ENCODE results near the gene ARSG. TPM values are rescaled to one million over a fixed set of nuclear protein-coding genes. Genes with fewer than 3 reads are reported as not detected.

Gene ARSG
- total and polyA plus RNA-seq, 10 of the 15 experiments (the other 5 are each of a cell fraction or from before 2014, with no cell fraction given): 2.9 to 13.5 (median 7.6) TPM

GRCh38 chr17:68457539-68458259 lies 166.4 kb downstream of the ARSG start (continued):
- TF ChIP-seq ZBTB11 (CRISPR knock-in tag; IDR thresholded peaks at IDR 0.05) (no peak), ASH2L (IDR thresholded peaks at IDR 0.05; ENCODE audit: borderline replicate concordance, low read depth) (no peak), JUND (IDR thresholded peaks at IDR 0.05; ENCODE audit: low read depth, low read length) (0 out of 2 replicates have a peak, but pooled peaks have one; percentile 19), MTA3 (IDR thresholded peaks at IDR 0.05; ENCODE audit: borderline replicate concordance, low read length) (no peak), NR2F1 (conservative IDR thresholded peaks at IDR 0.05) (no peak), KLF5 (IDR thresholded peaks at IDR 0.05; ENCODE audit: partially characterized antibody) (peak; percentile 93), NFYB (IDR thresholded peaks at IDR 0.05; ENCODE audit: insufficient read depth, low read depth, low read length) (peak; percentile 87), RAD21 (IDR thresholded peaks at IDR 0.05; ENCODE audit: insufficient read depth, low read depth, low read length) (no peak), HDAC2 (IDR thresholded peaks at IDR 0.05) (no peak), IKZF1 (conservative IDR thresholded peaks at IDR 0.05) (peak; percentile 57; the same call in 1 of the 2 replicates), E4F1 (IDR thresholded peaks at IDR 0.05; ENCODE audit: borderline replicate concordance, partially characterized antibody) (no peak), BRCA1 (IDR thresholded peaks at IDR 0.05; ENCODE audit: low read depth, low read length) (no peak), RCOR1 (conservative IDR thresholded peaks at IDR 0.05; ENCODE audit: low read depth, low read length) (0 out of 2 replicates have a peak, but pooled peaks have one; percentile 24), GATAD2B (conservative IDR thresholded peaks at IDR 0.05; ENCODE audit: low read depth) (no peak), CBFB (IDR thresholded peaks at IDR 0.05; ENCODE audit: low read depth) (no peak), NR2C1 (IDR thresholded peaks at IDR 0.05) (no peak), MYC (IDR thresholded peaks at IDR 0.05; ENCODE audit: insufficient read depth, insufficient read length, insufficient replicate concordance, low read length, severe bottlenecking) (no peak), RAD51 (IDR thresholded peaks at IDR 0.05) (peak; percentile 91), SMARCA5 (IDR thresholded peaks at IDR 0.05) (no peak), SRF (IDR thresholded peaks at IDR 0.05; ENCODE audit: low read depth in 2 of 2, low read length in 2 of 2) (no peak)
- TF ChIP-seq, protein P1, sequence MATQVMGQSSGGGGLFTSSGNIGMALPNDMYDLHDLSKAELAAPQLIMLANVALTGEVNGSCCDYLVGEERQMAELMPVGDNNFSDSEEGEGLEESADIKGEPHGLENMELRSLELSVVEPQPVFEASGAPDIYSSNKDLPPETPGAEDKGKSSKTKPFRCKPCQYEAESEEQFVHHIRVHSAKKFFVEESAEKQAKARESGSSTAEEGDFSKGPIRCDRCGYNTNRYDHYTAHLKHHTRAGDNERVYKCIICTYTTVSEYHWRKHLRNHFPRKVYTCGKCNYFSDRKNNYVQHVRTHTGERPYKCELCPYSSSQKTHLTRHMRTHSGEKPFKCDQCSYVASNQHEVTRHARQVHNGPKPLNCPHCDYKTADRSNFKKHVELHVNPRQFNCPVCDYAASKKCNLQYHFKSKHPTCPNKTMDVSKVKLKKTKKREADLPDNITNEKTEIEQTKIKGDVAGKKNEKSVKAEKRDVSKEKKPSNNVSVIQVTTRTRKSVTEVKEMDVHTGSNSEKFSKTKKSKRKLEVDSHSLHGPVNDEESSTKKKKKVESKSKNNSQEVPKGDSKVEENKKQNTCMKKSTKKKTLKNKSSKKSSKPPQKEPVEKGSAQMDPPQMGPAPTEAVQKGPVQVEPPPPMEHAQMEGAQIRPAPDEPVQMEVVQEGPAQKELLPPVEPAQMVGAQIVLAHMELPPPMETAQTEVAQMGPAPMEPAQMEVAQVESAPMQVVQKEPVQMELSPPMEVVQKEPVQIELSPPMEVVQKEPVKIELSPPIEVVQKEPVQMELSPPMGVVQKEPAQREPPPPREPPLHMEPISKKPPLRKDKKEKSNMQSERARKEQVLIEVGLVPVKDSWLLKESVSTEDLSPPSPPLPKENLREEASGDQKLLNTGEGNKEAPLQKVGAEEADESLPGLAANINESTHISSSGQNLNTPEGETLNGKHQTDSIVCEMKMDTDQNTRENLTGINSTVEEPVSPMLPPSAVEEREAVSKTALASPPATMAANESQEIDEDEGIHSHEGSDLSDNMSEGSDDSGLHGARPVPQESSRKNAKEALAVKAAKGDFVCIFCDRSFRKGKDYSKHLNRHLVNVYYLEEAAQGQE (IDR thresholded peaks at IDR 0.05; ENCODE audit: low read depth, low read length): no peak
